ENCODE results near the gene ANKRD60.

Gene ANKRD60

DNA sequence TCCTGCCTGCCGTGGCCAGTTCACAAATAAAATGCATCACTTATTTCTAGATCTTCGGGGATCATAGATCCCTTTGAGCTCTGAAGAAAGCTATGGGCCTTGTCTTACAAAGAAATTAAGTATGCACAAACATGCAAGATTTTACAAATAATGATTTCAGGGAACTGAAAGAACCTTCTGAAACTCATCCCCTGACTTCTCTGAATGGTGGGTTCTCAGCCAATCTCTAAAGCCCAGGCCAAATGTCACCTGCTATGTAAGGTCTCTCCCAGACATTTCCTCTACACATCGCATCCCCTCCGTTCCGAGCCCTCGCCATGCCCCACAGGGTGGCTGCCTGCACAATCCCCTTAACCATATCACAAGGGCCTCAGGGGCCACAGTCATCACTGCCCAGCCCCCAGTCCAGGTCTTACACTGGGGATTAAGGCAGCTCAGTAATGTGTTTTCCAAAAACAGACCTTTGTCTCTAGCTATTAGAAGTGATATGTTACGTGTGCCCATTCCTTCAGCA is 16.1 kb upstream of the ANKRD60 start:
- no peak for DNase-seq (ENCODE audit: low read depth)

- no peak for DNase-seq (ENCODE audit: low read depth)
Observed at GRCh38 chr20:58243653-58244410, 15.4 kb upstream of the ANKRD60 start.

DNA sequence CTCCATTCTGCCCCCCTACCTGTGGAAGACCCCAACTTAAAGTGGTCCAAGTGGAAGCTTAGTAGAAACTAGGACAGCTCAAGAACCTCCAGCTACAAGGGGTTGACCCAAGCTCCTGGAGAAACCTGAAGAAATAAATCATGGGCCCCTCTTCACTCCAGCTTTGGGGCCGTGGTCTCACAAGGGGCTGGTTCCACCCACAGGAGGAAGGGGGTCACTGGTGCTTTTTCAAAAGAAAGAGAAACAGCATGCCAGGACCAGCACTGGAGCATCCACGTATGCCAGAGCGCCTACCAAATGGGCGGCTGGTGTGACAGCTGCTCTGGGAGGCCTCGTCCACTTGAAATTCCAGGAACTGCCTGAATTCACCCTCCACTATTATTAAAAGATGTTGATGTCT is 14.4 kb upstream of the ANKRD60 start:
- DNase-seq (ENCODE audit: low read depth) = no peak

- DNase-seq (ENCODE audit: low read depth) = no peak
Observed at GRCh38 chr20:58241766-58242465, 13.5 kb upstream of the ANKRD60 start.

- DNase-seq (ENCODE audit: low read depth) = no peak
Observed at GRCh38 chr20:58240471-58240870, 12.0 kb upstream of the ANKRD60 start.

- DNase-seq (ENCODE audit: low read depth) = no peak
Observed at GRCh38 chr20:58239216-58239615, 10.8 kb upstream of the ANKRD60 start.

GRCh38 chr20:58238490-58238889 is 10.0 kb upstream of the ANKRD60 start:
- no peak for DNase-seq (ENCODE audit: low read depth)

DNA sequence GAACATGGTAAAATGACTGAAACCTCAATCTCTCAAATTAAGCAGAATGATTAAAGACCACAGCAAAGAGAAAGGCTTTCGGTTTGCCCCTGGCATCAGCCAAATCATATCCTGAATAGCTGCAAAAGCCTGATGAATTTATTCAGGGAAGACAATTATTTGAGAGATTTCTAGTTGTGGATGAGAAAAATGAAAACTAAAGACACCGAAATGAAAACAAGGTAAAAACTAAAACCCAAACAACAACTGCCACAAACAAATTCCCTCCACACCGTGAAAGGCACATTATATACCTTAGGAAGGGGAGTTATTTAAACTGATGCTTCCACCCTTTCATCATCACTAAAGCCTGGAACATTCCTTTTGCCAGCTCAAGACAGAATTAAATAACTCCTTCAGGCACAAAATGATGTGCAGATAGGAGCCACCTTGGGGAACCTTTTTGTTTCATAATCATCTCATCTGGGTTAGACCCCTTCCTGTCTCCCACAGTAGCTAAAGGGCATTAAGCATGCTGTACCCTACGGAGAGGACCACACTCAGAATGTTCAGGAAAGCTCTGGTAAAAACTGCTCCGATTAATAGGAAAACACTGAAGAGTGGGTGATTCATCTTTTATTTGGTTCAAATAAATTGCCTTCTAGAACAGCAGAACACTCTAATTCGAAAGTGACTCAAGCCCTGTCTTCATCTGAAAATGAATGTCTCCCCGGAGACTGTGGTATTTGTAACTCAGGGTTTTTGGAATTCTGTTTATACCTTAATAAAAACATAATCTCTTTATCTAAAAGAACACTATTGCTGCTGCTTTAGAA is 9.1 kb upstream of the ANKRD60 start:
- no peak for DNase-seq (ENCODE audit: low read depth)

GRCh38 chr20:58236612-58237317 is 8.3 kb upstream of the ANKRD60 start:
- DNase-seq (ENCODE audit: low read depth) = peak; percentile 91

- DNase-seq (ENCODE audit: low read depth) = no peak
Observed at GRCh38 chr20:58235010-58235409, 6.6 kb upstream of the ANKRD60 start.

DNA sequence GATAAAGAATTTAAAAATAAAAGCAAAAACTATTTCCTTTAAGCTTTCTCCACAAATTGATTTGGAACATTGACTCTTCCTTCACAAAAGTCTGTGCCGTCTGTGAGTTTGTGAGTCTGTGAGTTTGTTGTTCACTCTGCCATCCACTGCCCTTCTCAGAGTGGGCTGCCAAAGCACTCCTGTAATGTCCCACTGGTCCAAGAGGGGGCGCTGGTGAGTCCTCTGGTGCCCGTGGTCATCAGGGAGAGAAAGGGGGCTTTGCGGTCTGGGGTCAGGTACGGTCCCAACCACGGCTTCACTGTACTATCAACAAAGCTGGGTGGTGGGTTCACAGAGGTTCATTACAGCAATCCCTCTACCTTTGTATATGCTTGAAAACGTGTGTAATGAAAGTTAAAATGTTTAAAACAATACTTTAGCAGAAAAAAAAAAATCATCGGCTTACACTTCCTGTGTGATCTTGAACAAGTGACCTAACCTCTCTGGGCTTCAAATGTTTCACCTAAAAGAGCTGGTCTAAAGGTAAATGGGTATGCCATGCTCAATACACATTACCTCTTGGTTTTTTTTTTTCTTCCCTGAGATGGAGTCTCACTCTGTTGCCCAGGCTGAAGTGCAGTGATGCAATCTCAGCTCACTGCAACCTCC is 5.6 kb upstream of the ANKRD60 start:
- peak; percentile 46 for DNase-seq (ENCODE audit: low read depth)

- no peak for DNase-seq (ENCODE audit: low read depth)
Observed at GRCh38 chr20:58233393-58233792, 4.9 kb upstream of the ANKRD60 start.

- DNase-seq (ENCODE audit: low read depth) = no peak
Observed at GRCh38 chr20:58231683-58232082, 3.2 kb upstream of the ANKRD60 start.

- no peak for DNase-seq (ENCODE audit: low read depth)
Observed at GRCh38 chr20:58229198-58229798, 845 bp upstream of the ANKRD60 start.

DNA sequence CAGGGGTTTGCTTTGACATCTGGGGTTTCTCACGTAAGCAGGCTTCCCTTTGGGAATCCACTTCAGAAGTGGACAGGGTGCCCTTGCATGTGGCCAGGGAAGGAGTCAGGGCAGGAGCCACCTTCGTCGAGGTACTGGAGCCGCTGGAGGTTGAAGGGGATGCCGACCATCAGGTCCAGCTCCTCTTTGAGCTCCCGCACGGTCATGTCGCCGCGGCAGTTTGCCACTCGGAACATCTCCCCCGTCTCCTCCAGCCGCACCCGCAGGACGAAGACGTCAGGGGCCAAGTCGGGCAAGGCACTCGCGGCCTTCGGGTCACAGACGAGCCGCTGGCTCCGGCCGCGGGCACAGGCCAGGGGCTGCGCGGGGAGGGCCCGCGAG is 360 bp downstream of the ANKRD60 start:
- DNase-seq (ENCODE audit: low read depth) = no peak

- no peak for DNase-seq (ENCODE audit: low read depth)
Observed at GRCh38 chr20:58227391-58228102, 906 bp downstream of the ANKRD60 start.

DNA sequence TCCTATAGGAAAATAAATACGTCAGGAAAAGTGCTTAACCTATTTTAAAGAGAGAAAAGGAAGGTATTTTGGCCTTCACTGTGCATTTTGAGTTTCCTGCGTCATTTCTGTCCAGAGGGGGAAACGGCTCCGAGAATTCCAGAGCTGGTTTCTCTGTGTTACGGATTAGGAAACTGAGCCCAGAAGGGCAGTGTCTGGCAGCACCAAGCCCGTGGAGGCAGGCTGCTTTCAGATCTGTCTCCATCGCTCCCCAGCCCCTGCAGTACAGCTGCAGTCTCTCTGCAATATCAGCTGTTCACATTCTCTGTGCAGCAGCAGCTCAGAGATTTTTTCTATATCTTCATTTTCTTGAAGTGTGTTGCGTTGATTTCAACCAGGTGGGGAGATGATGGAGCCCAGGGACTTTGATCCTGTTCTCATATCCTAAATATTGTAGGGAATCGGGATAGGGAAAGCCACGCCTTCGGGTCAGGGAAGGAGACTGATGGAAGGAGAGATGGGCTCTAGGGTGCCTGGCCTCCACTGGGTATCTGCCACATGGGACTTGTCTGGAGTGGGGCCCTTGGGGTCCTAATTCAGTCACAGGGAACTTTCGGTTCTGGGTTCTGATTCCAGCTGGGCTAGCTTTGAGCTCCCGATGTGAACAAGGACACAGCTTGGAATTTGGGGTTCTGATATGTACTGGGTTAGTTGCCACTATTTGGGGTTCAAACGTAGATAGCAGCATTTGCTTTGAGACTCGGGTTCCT is 2.8 kb downstream of the ANKRD60 start:
- no peak for DNase-seq (ENCODE audit: low read depth)

- no peak for DNase-seq (ENCODE audit: low read depth)
Observed at GRCh38 chr20:58224974-58225373, 3.5 kb downstream of the ANKRD60 start.

DNA sequence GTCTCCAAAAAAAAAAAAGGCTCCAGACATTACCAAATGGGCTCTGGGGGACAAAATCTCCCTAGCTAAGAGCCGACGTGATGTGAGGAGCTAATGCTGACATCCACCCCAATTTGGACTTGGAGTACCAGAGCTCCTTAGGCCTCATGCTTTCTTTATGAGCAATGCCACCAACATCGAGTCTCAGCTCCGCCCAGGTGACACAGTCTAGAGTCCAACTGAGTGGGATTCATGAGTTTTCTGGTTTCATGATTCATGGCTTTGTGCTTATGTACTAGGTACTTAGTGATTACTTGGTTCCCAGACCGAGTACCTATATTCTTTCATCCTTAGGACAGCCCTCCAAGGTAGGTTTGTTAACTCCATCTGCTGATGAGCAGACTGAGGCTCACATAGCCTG is 4.4 kb downstream of the ANKRD60 start:
- DNase-seq (ENCODE audit: low read depth) = no peak
